Muscle of arm (tissue), 14 donors: ENCODE measurements around the gene TEX2. TPM values are rescaled to one million over a fixed set of nuclear protein-coding genes. Genes with fewer than 3 reads are reported as not detected.
A peak's percentile ranks its signal among the peaks of the same experiment; 100 is the strongest.

Source experiments
- DNase-seq: peaks from one replicate; pipeline ENCODE4 v3.0.0-alpha.2; 2013
- long read RNA-seq, 11 donors: transcript quantifications; one replicate each; lab custom pipeline, GENCODE V29; 2026
- polyA plus RNA-seq, 12 donors: library from polyadenylated mRNA; unstranded; fragments of 120-200 nt; gene quantifications; one replicate each; pipeline ENCODE4 v1.2.1, GENCODE V29; 2013; ENCODE audit not compliant: insufficient read length in 12 of 12

TEX2 gene
- polyA plus RNA-seq, result 10 to 100 TPM in 11 of 12 donors, not detected in 1; 17.6 to 29.0 (median 21.8) TPM
- long read RNA-seq, donor 1, full-length matches to known transcripts, result 1 of 17 reads
- long read RNA-seq, donor 1, partial matches to known transcripts, result 16 of 17 reads
- long read RNA-seq, donor 1, other reads (novel, unspliced or antisense), result 0 of 17 reads
- long read RNA-seq, donor 2, full-length matches to known transcripts, result 1 of 1 reads
- long read RNA-seq, donor 2, partial matches to known transcripts, result 0 of 1 reads
- long read RNA-seq, donor 2, other reads (novel, unspliced or antisense), result 0 of 1 reads
- long read RNA-seq, donor 3, result 0 reads
- long read RNA-seq, donor 4, full-length matches to known transcripts, result 2 of 2 reads
- long read RNA-seq, donor 4, partial matches to known transcripts, result 0 of 2 reads
- long read RNA-seq, donor 4, other reads (novel, unspliced or antisense), result 0 of 2 reads
- long read RNA-seq, donor 5, full-length matches to known transcripts, result 2 of 2 reads
- long read RNA-seq, donor 5, partial matches to known transcripts, result 0 of 2 reads
- long read RNA-seq, donor 5, other reads (novel, unspliced or antisense), result 0 of 2 reads
- long read RNA-seq, donor 6, result 0 reads
- long read RNA-seq, donor 7, full-length matches to known transcripts, result 2 of 2 reads
- long read RNA-seq, donor 7, partial matches to known transcripts, result 0 of 2 reads
- long read RNA-seq, donor 7, other reads (novel, unspliced or antisense), result 0 of 2 reads
- long read RNA-seq, donor 8, full-length matches to known transcripts, result 2 of 2 reads
- long read RNA-seq, donor 8, partial matches to known transcripts, result 0 of 2 reads
- long read RNA-seq, donor 8, other reads (novel, unspliced or antisense), result 0 of 2 reads
- long read RNA-seq, donor 9, full-length matches to known transcripts, result 1 of 1 reads
- long read RNA-seq, donor 9, partial matches to known transcripts, result 0 of 1 reads
- long read RNA-seq, donor 9, other reads (novel, unspliced or antisense), result 0 of 1 reads
- long read RNA-seq, donor 10, full-length matches to known transcripts, result 4 of 4 reads
- long read RNA-seq, donor 10, partial matches to known transcripts, result 0 of 4 reads
- long read RNA-seq, donor 10, other reads (novel, unspliced or antisense), result 0 of 4 reads
- long read RNA-seq, donor 11, full-length matches to known transcripts, result 2 of 8 reads
- long read RNA-seq, donor 11, partial matches to known transcripts, result 6 of 8 reads
- long read RNA-seq, donor 11, other reads (novel, unspliced or antisense), result 0 of 8 reads

GRCh38 chr17:64263000-64263766, at the start of gene TEX2:
Gene TEX2, minus strand, starts transcription at chr17:64263260. Its CDS starts 49,043 bp downstream, at chr17:64214217.
- peak; percentile 85 for DNase-seq

- DNase-seq, result no peak
These were observed 46.6 kb upstream of the TEX2 start for GRCh38 chr17:64309710-64310109.

- no peak for DNase-seq
These were observed 46.0 kb upstream of the TEX2 start for GRCh38 chr17:64309021-64309420.

GRCh38 chr17:64306850-64307463, 43.9 kb upstream of the TEX2 start:
- DNase-seq, result peak; percentile 72

- no peak for DNase-seq
These were observed 41.5 kb upstream of the TEX2 start for GRCh38 chr17:64304551-64304950.

- no peak for DNase-seq
These were observed 37.6 kb upstream of the TEX2 start for GRCh38 chr17:64300699-64300965.

GRCh38 chr17:64297467-64298088, 34.5 kb upstream of the TEX2 start:
- no peak for DNase-seq

GRCh38 chr17:64296246-64296645, 33.2 kb upstream of the TEX2 start:
- no peak for DNase-seq

- no peak for DNase-seq
These were observed 32.1 kb upstream of the TEX2 start for GRCh38 chr17:64295146-64295545.

- no peak for DNase-seq
These were observed 28.3 kb upstream of the TEX2 start for GRCh38 chr17:64291268-64291851.

GRCh38 chr17:64289741-64290141, 26.7 kb upstream of the TEX2 start:
- no peak for DNase-seq

- no peak for DNase-seq
These were observed 19.7 kb upstream of the TEX2 start for GRCh38 chr17:64282753-64283080.

GRCh38 chr17:64281962-64282752, 19.1 kb upstream of the TEX2 start:
- peak; percentile 77 for DNase-seq

- DNase-seq, result no peak
These were observed 15.6 kb upstream of the TEX2 start for GRCh38 chr17:64278614-64279013.

- DNase-seq, result peak; percentile 76
These were observed 14.9 kb upstream of the TEX2 start for GRCh38 chr17:64277831-64278562.

- no peak for DNase-seq
These were observed 14.0 kb upstream of the TEX2 start for GRCh38 chr17:64276961-64277505.

- DNase-seq, result no peak
These were observed 12.0 kb upstream of the TEX2 start for GRCh38 chr17:64275016-64275415.

- no peak for DNase-seq
These were observed 9.9 kb upstream of the TEX2 start for GRCh38 chr17:64273006-64273405.
